SH-SY5Y (cell line): Measurements from ENCODE around the gene TBL3.

Experiments used
- GATA2 ChIP-seq: IDR thresholded peaks from 2 replicates; pipeline ENCODE4 v1.6.1; 2011; ENCODE audit warnings: mild to moderate bottlenecking, low read depth, low read length
- GATA3 ChIP-seq: IDR thresholded peaks from 2 replicates; pipeline ENCODE4 v1.6.1; 2011; ENCODE audit warnings: low read depth, mild to moderate bottlenecking, low read length, moderate library complexity

- TF ChIP-seq GATA2 (no peak), GATA3 (no peak)
Measured at GRCh38 chr16:1980770-1981087, 8.9 kb downstream of the TBL3 start.
